Limb (tissue), 2 donors: Measurements from ENCODE around the gene SSBP3.

ENCODE experiments used
- DNase-seq, 2 donors: peaks; one replicate each; pipeline ENCODE4 v3.0.0-alpha.2; 2016; ENCODE audit errors: extremely low spot score in 2 of 2

The SSBP3 gene

GRCh38 chr1:54372978-54373377 lies 33.2 kb downstream of the SSBP3 start:
- DNase-seq, result no peak

GRCh38 chr1:54371942-54372275 lies 34.3 kb downstream of the SSBP3 start:
- DNase-seq, result no peak

GRCh38 chr1:54371038-54371941 lies 34.9 kb downstream of the SSBP3 start:
- no peak for DNase-seq

GRCh38 chr1:54370287-54370989 lies 35.8 kb downstream of the SSBP3 start:
- DNase-seq, result no peak

GRCh38 chr1:54367613-54368012 lies 38.6 kb downstream of the SSBP3 start:
- no peak for DNase-seq

GRCh38 chr1:54365847-54366246 lies 40.3 kb downstream of the SSBP3 start:
- DNase-seq, result no peak

- no peak for DNase-seq
These were observed 40.8 kb downstream of the SSBP3 start for GRCh38 chr1:54365398-54365797.

GRCh38 chr1:54364995-54365394 lies 41.2 kb downstream of the SSBP3 start:
- DNase-seq, result no peak

- DNase-seq, result no peak
These were observed 41.6 kb downstream of the SSBP3 start for GRCh38 chr1:54364582-54364981.

GRCh38 chr1:54363925-54364324 lies 42.3 kb downstream of the SSBP3 start:
- DNase-seq, result no peak

- DNase-seq, result no peak
These were observed 43.3 kb downstream of the SSBP3 start for GRCh38 chr1:54362881-54363340.

- no peak for DNase-seq
These were observed 44.9 kb downstream of the SSBP3 start for GRCh38 chr1:54361342-54361741.

GRCh38 chr1:54360165-54361005 lies 45.8 kb downstream of the SSBP3 start:
- DNase-seq, result no peak

GRCh38 chr1:54359393-54360162 lies 46.6 kb downstream of the SSBP3 start:
- DNase-seq, result no peak

GRCh38 chr1:54358503-54359168 lies 47.6 kb downstream of the SSBP3 start:
- no peak for DNase-seq

GRCh38 chr1:54357967-54358366 lies 48.2 kb downstream of the SSBP3 start:
- no peak for DNase-seq

- DNase-seq, result no peak
These were observed 49.5 kb downstream of the SSBP3 start for GRCh38 chr1:54356680-54357147.

GRCh38 chr1:54355931-54356679 lies 50.1 kb downstream of the SSBP3 start:
- no peak for DNase-seq

GRCh38 chr1:54354899-54355298 lies 51.3 kb downstream of the SSBP3 start:
- no peak for DNase-seq

- no peak for DNase-seq
These were observed 52.2 kb downstream of the SSBP3 start for GRCh38 chr1:54353959-54354358.
